Prostate gland (tissue), 2 donors: ENCODE measurements around the gene BUD23. TPM values are rescaled to one million over a fixed set of nuclear protein-coding genes. Genes with fewer than 3 reads are reported as not detected.

Experiments used
- DNase-seq: peaks from one replicate; pipeline ENCODE4 v3.0.0-alpha.2; 2019; ENCODE audit warnings: low spot score
- H3K27ac ChIP-seq, 2 donors: fragments of 200-600 bp; sonication (generic); 2 replicates each; pipeline ENCODE4 v1.5.1; 2017 to 2019
- H3K27me3 ChIP-seq: fragments of 200-600 bp; sonication (generic); replicated peaks from 2 replicates; pipeline ENCODE4 v1.5.1; 2019; ENCODE audit not compliant: insufficient read depth
- H3K36me3 ChIP-seq, 2 donors: fragments of 200-600 bp; sonication (generic); 1 replicate in 1 of 2; 2 replicates in 1 of 2; pipeline versions ENCODE4 v1.5.1 to v1.8.1; 2017 to 2019
- H3K4me1 ChIP-seq: fragments of 200-600 bp; sonication (generic); replicated peaks from 2 replicates; pipeline ENCODE4 v1.5.1; 2019
- H3K4me3 ChIP-seq, 2 donors: fragments of 200-600 bp; sonication (generic); 2 replicates each; pipeline ENCODE4 v1.5.1; 2017 to 2019
- H3K9me3 ChIP-seq: fragments of 200-600 bp; sonication (generic); 2 replicates; pipeline ENCODE4 v1.5.1; 2017
- CTCF ChIP-seq, 4 experiments: fragments of 200-600 bp in 2 of 4; fragments of 450-650 bp in 2 of 4; sonication (generic) in 2 of 4; IDR thresholded peaks; 1 replicate in 3 of 4; 2 replicates in 1 of 4; pipeline ENCODE4 v1.5.1; 2016 to 2019; ENCODE audit warnings: antibody characterized with exemption in 4 of 4, mild to moderate bottlenecking in 2 of 4, moderate library complexity in 2 of 4
- POLR2A ChIP-seq: fragments of 450-650 bp; IDR thresholded peaks from one replicate; pipeline ENCODE4 v1.6.1; 2016; ENCODE audit warnings: antibody characterized with exemption, mild to moderate bottlenecking
- POLR2AphosphoS5 ChIP-seq: sonication (generic); formaldehyde crosslinking; IDR thresholded peaks from one replicate; pipeline ENCODE4 v1.6.1; 2017; ENCODE audit warnings: antibody characterized with exemption
- WGBS: methylation state at CpG from one replicate; pipeline ENCODE4 v1.1.5; 2018; 5-methylcytosine and 5-hydroxymethylcytosine counted together
- intact Hi-C: fragments of 100-400 bp; cut with DNase I; formaldehyde crosslinking; loops from one replicate; pipeline ENCODE4 v1.14.2; 2022
- total RNA-seq, 2 donors: library from RNA; depleted of rRNA; stranded (reverse); fragments of >200 nt; gene quantifications; one replicate each; pipeline ENCODE4 v1.1.0, GENCODE V29; 2016

Gene BUD23
- total RNA-seq, 2 donors from 2014 or later, result 72.3 to 196 TPM

DNA sequence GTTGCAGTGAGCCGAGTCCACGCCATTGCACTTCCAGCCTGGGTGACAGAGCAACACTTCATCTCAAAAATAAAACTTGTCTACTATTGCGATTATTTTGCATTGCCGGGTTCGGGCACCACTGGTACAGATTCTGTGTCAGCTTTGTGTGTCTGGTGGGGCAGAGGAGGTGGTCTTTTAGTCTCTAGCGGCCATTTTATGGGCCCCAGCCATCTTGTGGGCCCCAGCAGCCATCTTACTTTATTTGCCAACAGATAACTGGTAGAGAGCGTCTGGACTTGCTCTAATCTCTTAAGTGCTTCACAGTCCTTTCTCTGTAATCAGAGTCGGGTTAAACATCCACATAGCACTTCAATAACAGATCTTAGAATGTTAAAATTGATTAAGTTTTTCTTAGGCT lies 4.9 kb downstream of the BUD23 start:
- no peaks in the 10 kb centered on the region for H3K4me1 ChIP-seq
- WGBS, result 93% methylated on average over 8 of the region's 8 CpGs
- H3K27ac ChIP-seq, result no peak overlapping the region
- TF ChIP-seq POLR2A, result no peak
- no peak for TF ChIP-seq POLR2AphosphoS5
- no peak for TF ChIP-seq CTCF (IDR thresholded peaks at IDR 0.05)
- intact Hi-C loops, result no loop called here
- no peak overlapping the region for H3K4me3 ChIP-seq
- DNase-seq, result no peak
- no peaks in the 10 kb centered on the region for H3K9me3 ChIP-seq
- peaks cover 2 to 5% of the 10 kb centered on the region in 2 donors for H3K36me3 ChIP-seq
- no peaks in the 10 kb centered on the region for H3K27me3 ChIP-seq

GRCh38 chr7:73690646-73691045 lies 7.2 kb downstream of the BUD23 start:
- TF ChIP-seq CTCF (IDR thresholded peaks at IDR 0.05) (no peak), POLR2A (no peak), POLR2AphosphoS5 (no peak)
- no peak overlapping the region for H3K4me3 ChIP-seq
- no peak overlapping the region for H3K27ac ChIP-seq
- H3K4me1 ChIP-seq, result no peaks in the 10 kb centered on the region
- WGBS, result 89% methylated on average over 7 of the region's 7 CpGs
- H3K27me3 ChIP-seq, result no peaks in the 10 kb centered on the region
- intact Hi-C loops, result no loop called here
- DNase-seq, result no peak
- peaks cover 10 to 15% of the 10 kb centered on the region in 2 donors for H3K36me3 ChIP-seq
- H3K9me3 ChIP-seq, result no peaks in the 10 kb centered on the region

GRCh38 chr7:73696372-73696771 lies 13.0 kb downstream of the BUD23 start:
- no peaks in the 10 kb centered on the region for H3K4me1 ChIP-seq
- no peaks in the 10 kb centered on the region for H3K27me3 ChIP-seq
- no peak overlapping the region for H3K27ac ChIP-seq
- H3K9me3 ChIP-seq, result no peaks in the 10 kb centered on the region
- no peak for TF ChIP-seq CTCF (IDR thresholded peaks at IDR 0.05)
- TF ChIP-seq POLR2AphosphoS5, result no peak
- no peak for DNase-seq
- no peak overlapping the region for H3K4me3 ChIP-seq
- intact Hi-C loops, result no loop called here
- 84% methylated on average over 4 of the region's 4 CpGs for WGBS
- H3K36me3 ChIP-seq, result peaks cover 9 to 10% of the 10 kb centered on the region in 2 donors

GRCh38 chr7:73698410-73698809 lies 15.0 kb downstream of the BUD23 start:
- Histone ChIP-seq H3K27ac (no peak overlapping the region), H3K4me1 (no peaks in the 10 kb centered on the region), H3K36me3 (peaks cover 7 to 8% of the 10 kb centered on the region in 2 donors), H3K27me3 (no peaks in the 10 kb centered on the region), H3K9me3 (no peaks in the 10 kb centered on the region), H3K4me3 (no peak overlapping the region)
- intact Hi-C loops, result no loop called here
- 72% methylated on average over 6 of the region's 7 CpGs for WGBS
- no peak for DNase-seq
- TF ChIP-seq CTCF (IDR thresholded peaks at IDR 0.05), result no peak
- TF ChIP-seq POLR2AphosphoS5, result no peak
- TF ChIP-seq POLR2A, result no peak

GRCh38 chr7:73699370-73700068 lies 16.1 kb downstream of the BUD23 start:
- Histone ChIP-seq H3K36me3 (no peaks in the 10 kb centered on the region), H3K27me3 (no peaks in the 10 kb centered on the region), H3K27ac (no peak overlapping the region), H3K4me3 (no peak overlapping the region), H3K9me3 (no peaks in the 10 kb centered on the region), H3K4me1 (peaks cover 1% of the 10 kb centered on the region)
- TF ChIP-seq CTCF (IDR thresholded peaks at IDR 0.05) (no peak), POLR2A (no peak), POLR2AphosphoS5 (no peak)
- 82% methylated on average over 15 of the region's 15 CpGs for WGBS
- no peak for DNase-seq
- intact Hi-C loops, result no loop called here
